Stimulated activated CD4-positive, alpha-beta T cell treated with anti-CD3 and anti-CD28 coated beads, Interleukin-2, amount 100 ng/mL, for 4 hours (primary cell): Measurements from ENCODE around the gene NTN1.

ENCODE experiments used
- DNase-seq: peaks from one replicate; pipeline ENCODE4 v3.0.0-alpha.2; 2020; ENCODE audit warnings: low read depth

Gene NTN1

GRCh38 chr17:9166788-9167187 lies 145.5 kb downstream of the NTN1 start:
- no peak for DNase-seq

DNA sequence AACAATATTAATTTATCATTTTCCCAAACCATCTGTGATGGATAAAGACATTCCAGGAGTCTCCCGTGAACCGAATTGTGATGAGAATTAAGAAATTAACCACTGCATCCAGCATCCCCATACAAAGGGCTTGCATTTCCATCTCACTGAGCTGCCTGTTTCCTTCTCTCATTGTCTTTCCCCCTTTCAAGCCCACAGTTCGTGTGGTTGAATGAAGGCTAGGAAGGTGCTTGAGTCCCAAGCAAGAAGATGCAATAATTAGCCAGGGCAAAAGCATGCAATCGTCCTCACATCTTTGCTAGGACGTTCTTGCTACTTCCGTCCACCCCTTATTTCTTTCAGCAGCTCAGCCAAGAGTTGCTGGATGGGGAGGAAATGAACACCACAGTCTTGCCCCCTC lies 146.1 kb downstream of the NTN1 start:
- no peak for DNase-seq

DNA sequence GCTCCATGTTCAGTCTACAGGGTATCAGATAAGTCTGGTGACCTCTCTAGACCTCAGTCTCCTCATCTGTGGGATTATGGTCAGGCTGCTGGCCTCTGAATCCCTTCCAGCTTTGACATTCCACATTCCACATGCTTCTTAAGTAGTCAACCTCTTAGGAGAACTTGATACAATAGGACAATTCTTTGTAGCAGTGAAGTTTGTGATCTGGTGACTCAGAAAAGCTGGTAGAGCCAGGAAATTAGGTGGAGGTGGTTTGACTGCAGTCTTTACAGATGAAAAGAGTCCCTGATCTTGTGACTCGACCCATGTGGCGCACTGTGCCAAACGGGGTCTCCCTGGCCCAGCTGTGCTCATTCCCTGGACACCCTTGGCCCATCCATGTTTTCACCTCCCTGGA lies 147.8 kb downstream of the NTN1 start:
- DNase-seq = no peak

DNA sequence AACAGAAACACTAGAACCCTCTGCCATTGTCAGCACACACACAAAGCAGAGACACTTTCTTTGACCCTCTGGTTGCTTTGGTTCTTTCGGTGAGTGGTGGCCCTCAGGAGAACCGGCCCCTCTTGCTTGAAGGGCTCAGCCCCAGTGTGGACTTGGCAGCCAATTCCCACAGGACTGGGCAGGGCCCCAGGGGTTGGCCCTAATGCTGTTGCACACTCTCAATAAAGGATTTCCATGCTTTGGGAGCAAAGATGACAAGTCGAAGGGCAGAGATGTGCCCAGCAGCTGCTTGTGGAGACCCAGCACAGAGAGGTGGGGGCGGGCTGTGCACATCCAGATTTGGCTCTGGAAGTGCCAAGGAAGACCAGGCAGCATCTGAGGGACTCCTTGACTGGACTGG lies 149.0 kb downstream of the NTN1 start:
- DNase-seq = no peak

GRCh38 chr17:9170853-9171252 lies 149.5 kb downstream of the NTN1 start:
- DNase-seq = no peak

- no peak for DNase-seq
These were observed 152.2 kb downstream of the NTN1 start for GRCh38 chr17:9173386-9173983.

- no peak for DNase-seq
These were observed 153.0 kb downstream of the NTN1 start for GRCh38 chr17:9174312-9174711.

DNA sequence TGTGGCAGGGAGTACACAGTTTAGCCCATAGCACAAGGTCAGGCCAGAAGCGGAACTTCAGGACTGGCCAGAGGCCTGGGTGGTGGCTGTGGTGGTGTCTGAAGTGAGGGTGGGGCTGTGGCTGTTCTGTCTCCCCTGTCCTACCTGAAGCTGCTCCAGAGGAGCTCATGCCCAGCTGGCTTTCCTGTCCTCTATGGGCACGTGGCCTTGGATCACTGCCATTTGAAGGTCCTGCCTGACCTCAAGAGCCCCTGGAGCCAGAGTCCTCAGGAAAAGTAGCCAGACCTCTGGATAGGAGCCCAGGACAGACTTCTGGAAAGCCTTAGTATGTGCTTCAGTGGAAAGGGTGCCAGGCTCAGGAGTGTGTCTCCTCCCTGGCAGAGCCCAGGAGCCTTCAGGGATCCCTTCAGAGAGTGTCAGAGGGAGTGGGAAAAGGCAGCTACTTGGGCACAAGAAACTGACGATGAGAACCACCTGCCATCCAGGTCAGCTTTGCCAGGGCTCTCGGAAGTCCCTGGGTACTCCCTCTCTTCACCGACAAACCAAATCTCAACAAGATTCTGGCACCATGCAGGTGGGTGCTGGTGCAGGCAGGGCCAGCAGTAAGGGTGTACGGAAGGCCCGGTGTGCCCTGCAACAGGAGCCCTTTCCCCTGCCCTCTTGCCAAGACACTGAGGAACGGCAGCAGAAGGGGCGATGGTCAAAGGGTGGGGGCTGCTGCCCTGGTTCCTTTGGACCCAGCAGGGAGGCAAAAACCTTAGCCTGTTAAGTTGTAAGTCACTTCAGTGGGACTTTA lies 153.7 kb downstream of the NTN1 start:
- no peak for DNase-seq

DNA sequence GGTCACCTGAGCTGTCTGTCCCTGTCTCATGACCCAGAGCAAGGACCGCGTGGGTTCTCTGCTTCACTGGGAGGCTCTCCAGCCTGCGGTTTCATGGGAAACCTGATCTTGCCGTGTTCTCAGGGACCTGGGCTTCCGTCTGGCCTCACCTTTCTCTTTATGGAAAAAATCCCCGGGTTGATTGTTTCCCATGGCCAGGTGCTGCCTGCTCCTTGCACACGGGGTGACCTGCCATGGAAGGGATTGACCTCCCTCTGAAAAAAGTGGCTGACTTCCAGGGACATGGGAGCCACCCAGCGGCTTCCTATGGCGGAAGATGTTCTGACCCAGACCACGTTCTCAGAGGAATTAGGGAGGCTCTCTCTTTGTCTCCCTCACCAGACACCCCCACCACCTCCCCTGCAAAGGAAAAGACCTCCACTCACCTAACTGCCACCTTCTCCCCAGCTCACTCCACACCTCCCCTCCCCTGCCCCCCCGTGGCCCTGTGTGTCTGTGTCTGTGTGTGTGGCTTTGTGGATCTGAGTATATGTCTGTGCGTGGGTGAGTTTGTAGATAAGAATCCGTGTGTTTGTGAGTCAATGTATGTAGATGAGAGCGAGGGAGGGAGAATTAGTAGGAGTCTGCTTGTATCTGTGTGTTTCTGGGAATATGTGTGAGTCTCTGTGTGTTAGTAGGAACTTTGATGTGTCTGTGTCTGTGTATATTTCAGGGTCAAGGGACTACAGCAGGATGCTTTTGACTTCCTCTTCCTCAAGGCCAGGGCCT lies 154.6 kb downstream of the NTN1 start:
- DNase-seq = no peak

DNA sequence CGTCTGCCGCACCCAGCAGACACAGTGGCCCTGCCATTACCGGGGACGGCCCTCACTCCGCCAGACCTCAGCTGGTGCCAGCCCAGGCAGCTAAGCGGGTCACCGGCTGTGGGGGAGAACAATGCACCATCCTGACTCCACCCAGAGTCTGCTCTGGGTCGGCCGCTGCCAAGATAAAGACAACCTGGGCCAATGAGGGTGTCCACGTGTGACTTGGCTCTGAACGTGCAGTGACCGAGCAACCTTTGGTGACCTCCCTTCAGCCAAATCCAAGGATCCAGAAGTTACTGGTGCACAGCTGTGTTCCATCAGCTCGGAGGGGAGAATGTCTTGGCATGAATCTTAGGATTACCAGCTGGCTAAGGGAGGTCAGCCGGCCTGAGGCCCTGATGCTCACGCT lies 155.9 kb downstream of the NTN1 start:
- no peak for DNase-seq

GRCh38 chr17:9178319-9178718 lies 157.0 kb downstream of the NTN1 start:
- DNase-seq = no peak

GRCh38 chr17:9179602-9180001 lies 158.3 kb downstream of the NTN1 start:
- DNase-seq = no peak

GRCh38 chr17:9181640-9182039 lies 160.3 kb downstream of the NTN1 start:
- DNase-seq = no peak

- no peak for DNase-seq
These were observed 162.0 kb downstream of the NTN1 start for GRCh38 chr17:9183306-9183705.

DNA sequence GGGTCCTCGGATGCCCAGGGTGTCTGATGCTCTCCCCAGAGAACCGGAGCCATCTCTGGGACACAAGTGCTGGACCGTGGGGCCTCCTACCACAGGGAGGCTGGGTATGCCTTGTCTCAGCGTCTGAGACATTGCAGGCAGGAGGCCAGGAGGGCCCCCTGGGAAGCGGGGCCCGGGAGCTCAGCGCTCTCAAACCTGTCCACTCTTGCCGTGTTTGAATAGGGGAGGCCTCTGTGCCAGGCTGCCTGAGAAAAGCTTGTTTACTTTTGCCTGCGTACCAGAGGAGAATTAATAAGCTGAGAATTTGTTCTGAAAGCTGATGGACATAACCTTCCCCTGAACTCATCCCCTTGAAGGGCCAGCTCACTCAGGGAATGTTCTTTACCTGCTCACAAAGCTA lies 163.8 kb downstream of the NTN1 start:
- DNase-seq = no peak

DNA sequence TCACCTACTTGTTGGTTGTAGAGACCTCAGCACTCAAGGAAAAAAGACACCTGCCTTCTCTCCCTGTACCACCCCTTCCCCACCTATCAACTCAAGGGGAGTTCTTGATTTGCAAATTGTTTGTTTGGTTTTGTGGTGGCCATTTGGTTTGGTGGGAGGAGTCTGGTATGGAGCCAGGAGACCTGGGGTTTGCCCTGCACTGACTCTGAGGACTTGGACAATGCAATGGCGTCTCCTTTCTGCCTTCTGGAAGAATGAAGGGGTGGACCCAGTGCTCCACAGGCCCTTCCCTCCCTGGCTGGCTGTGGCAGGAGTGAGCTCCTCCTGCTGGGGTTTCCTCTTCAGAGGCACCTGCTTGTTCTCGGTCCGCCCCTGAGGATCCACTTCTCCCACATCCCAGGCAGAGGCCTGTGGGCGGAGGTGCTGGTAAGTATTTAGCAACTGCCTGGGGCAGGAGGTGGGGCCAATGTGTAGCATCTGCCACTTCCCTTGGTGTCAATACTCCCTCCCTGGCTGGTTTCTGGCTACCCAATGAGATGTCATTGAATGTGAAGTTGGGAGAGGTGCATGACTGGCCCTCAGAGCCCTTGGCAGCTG lies 164.5 kb downstream of the NTN1 start:
- no peak for DNase-seq

GRCh38 chr17:9187828-9188227 lies 166.5 kb downstream of the NTN1 start:
- no peak for DNase-seq

DNA sequence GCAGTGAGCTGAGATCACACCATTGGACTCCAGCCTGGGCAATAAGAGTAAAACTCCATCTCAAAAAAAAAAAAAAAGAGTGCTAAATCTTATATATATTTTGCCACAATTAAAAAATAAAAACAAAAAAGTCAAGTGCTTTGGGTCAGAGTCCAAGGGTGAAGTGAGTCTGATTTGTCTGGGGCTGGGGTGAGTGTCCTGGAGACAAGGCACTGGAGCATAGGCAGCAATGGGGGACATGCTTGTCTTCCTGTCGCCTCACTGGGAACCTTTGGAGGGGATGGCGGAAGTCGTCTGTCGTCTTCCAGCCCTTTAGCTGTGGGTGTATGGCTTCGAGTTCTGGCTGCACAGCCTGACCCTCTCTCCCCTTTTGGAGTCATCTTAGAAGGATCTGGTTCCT lies 167.1 kb downstream of the NTN1 start:
- DNase-seq = no peak

GRCh38 chr17:9189870-9190269 lies 168.6 kb downstream of the NTN1 start:
- no peak for DNase-seq

- DNase-seq = no peak
These were observed 170.7 kb downstream of the NTN1 start for GRCh38 chr17:9192010-9192409.

- no peak for DNase-seq
These were observed 174.1 kb downstream of the NTN1 start for GRCh38 chr17:9195411-9195810.

DNA sequence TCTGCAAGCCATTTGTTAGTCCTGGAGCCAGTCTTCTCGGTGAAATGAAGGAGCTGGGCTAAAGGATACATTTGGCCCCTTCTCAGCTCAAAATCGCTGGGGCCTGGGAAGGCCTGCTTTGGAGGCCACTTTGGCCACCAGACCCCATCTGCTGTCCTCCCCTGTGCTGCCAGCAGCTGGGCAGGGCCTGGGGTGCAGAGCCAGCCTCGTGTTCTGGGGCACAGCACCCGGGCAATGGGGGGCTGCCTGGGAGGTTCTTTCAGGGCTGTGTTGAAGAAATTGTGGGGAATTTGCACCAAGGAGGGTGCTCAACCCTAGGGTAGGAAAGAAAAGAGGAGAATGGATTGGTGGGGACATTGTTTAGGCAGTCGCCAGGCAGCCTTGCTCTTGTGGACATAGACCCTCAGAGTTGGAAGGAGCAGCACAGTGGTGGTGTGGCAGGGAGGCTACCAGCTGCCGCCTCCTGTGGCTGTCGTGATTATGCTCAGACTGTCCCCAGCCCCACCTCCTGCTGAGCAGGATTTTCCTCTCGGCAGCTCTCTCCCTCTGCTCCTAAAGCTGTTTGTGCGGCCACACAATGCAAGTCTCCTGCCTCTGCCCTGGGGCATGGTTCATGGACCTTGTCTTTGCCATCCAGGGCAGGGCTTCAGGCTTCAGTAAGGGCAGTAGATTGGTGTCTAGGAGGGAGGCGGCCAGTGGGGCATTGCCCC lies 174.8 kb downstream of the NTN1 start:
- DNase-seq = no peak
